OCI-M2 (cell line): Measurements from ENCODE around the gene CLEC2A.

ENCODE experiments used
- DNase-seq: peaks from one replicate; lab custom pipeline; 2025; ENCODE audit not compliant: unreplicated experiment; lab: John Stamatoyannopoulos, UW

CLEC2A gene

DNA sequence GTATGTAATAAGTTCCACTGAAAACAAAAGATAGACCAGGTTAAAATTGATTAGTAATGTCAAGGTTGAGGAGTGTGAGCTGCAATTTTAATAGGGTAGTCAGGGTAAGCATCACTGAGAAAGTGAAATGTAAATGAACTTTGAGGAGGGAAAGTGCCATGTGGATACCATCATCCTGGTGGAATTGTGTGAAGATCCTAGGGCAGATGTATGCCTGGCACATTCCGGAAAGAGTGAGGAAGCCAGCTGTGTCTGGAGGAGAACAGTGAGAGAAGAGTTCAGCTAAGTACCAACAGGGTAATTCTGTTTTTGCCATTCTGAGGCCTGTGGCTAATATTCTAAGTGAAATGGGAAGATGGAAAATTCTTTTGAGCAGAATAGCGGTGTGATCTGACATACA is 2.9 kb upstream of the CLEC2A start:
- DNase-seq = no peak

DNA sequence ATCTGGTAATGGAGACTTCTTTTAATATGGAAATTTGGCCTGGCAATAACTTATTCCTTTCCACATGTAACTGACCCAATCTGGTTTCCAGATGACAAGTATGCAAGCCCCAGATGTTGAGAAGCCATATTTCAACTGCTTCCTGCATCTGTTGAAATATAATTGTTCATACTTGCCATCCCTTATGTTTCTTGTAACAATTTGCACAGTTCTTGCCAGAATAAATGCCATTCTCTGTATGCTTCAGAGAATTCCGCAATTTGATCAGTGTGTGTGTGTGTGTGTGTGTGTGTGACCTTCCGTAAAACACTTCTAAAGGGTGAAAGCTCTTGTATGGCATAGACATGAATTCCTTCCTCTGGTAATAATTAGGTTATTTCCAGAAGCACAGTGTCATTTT is 1.8 kb upstream of the CLEC2A start:
- no peak for DNase-seq

DNA sequence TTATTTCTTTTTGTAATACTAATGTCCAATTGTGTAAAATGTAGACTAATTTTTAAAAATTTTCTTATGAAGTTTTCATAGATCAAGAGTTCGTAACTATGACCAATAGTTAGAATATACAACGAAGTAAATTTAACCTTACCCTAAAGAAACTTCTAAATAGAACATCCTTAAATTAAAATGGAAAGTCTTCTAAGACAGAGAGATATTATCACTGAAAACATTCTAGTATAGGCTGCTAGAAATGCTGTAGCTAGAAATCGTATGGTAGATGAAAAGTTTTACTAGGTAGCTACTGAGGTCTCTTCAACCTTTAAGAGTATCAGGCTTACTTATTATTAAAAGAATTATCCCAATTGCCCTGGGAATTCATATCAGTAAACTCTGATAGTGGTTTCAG is 925 bp downstream of the CLEC2A start:
- no peak for DNase-seq

DNA sequence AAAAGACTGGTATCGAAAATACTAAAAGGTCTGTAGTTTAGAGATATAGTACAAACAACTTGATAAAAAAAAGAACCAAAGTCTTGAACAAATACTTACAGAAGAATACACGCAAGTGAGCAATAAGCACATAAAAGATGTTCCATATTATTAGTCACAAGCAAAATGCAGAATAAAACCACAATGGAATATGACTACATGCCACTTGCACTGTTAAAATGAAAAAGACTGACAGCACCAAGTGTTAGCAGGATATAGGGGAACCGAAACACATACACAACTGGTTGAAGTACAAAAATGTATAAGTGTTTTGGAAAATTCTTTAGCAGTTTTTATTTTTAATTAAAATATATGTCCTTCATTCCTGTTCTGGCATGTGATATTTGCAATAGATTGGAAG is 3.6 kb downstream of the CLEC2A start:
- DNase-seq = no peak

DNA sequence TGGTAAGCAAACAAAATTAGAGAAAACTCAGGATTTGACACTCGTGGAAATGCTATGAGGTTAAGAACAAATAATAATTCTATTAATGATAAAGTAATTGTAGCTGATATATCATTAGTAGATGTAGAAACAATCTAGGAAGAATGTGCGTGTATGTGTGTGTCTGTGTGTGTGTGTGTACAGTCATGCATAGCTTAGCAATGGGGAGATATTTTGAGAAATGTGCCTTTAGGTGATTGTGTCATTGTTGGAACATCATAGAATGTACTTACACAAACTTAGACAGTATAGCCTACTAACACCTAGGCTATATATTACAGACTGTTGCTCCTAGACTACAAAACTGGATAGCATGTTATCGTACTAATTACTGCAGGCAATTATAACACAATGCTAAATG is 5.3 kb downstream of the CLEC2A start:
- no peak for DNase-seq

DNA sequence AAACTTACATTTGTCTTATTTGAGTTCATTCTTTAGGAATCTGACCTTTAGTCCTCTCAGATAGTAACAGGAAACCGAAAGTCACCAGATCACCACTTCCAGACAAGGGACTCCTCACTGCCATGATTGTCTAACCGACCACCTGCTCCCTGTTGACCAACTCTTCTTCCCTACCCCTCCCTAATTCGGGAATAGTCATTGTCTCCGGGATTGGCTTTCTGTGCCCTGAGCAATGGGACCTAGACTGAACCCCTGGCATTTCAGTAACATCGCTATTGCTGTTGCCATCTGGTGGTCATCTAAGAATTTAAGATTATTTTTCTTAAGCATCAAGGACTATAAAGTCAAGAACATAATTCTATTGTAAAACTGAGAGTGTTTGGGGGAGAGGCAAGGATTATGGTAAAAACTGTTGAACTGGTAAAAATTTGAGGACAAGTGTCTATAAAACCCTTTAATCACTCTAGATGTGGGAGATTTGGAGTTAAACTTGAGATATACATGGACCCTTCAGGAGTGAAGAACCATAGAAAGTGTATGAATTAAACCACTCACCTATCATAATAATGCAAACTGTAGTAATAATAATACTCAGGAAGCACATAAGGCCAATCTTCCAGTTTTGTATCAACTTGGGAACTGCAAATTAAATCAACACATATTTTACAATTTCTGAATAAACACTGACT is 6.3 kb downstream of the CLEC2A start:
- DNase-seq = no peak

DNA sequence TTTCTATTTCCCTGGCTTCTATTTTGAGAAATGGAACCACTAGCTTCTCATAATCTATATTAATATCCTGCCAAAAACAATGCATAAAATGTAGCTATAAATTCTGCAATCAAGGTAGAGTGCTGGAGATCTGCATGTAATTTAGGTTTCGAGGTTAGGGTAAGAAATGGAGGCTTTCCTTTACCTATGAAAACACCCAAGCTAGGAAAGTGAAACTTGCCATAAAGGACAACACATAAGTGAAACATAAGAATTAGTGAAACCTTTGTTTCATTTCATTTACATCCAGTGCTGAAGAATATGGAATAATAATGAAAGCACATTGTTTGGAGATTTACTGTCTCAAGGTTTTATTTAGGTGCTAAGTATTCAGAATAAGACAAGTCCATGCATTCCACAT is 9.7 kb downstream of the CLEC2A start:
- DNase-seq = no peak

GRCh38 chr12:9920451-9920850 is 11.7 kb downstream of the CLEC2A start:
- DNase-seq = no peak

DNA sequence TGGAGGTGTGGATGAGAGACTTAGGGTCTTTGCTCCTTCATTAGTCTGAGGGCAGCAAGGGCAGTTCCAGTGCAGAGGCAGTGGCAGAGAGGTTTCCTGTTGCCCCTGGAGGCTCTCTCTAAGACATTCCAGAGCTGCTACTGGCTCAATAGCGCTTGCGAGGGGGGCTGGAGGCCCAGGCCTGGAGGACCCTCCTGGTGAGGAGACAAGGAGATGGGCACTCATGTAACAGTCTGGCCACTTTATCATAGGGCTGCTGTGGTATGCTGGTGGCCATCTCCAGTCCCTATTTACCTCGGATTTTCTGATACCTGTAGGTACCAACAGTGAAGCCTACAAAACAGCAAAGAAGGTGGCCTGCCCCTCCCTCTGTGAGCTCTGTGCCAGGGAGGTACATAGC is 12.7 kb downstream of the CLEC2A start:
- DNase-seq = no peak

GRCh38 chr12:9911708-9912107 is 20.5 kb downstream of the CLEC2A start:
- no peak for DNase-seq

DNA sequence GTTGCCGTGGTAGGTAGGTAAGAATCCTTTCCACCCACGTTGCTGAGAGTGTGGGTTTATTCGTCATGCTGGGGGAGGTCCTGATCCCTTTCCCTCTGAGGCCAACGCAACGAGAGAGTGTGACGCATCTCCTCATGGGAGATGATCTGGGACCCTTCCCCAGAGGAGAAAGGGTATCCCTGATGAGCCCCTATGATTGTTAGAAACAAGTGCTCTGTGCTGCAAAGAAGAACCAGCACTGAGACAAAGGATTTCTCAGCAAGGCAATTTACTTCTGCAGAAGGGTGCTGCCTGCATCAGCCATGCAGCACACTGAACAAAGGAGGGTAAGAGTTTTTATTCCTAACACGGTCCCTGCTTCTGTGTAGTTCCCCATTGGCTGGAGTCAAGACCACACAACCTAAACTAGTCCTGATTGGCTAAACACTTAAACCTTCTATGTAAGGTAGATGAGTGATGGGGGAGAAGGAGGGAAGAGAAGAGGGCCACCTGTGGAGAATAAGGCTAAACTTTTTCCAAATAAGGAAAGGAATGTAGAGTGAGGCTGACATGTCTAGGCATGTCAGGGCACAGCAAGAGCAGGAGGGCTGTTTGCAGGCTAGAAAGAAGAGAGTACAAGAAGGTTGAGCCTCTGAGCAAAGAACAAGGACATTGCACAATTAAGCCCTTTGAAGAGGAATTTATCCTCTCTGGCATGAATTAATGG is 21.3 kb downstream of the CLEC2A start:
- no peak for DNase-seq

DNA sequence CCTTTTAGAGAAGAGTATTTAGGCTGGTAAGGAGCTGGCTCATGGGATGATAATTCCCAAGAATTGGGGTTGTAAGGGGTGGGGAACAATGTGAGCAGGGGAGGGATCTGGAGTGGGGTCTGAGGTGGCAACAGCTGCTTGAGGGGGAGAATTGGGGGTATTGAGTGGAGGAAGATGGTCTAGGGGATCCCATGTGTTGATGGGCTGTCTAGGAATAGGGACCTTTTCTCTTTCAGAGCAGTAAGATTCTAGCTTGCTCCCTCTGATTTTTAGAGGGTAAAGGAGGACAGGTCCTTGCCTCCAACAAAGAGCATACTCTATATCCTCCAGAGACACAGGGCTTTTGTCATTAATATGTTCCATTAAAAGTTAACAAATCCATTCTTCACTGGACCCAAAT is 22.4 kb downstream of the CLEC2A start:
- DNase-seq = no peak

GRCh38 chr12:9908350-9908749 is 23.8 kb downstream of the CLEC2A start:
- no peak for DNase-seq

DNA sequence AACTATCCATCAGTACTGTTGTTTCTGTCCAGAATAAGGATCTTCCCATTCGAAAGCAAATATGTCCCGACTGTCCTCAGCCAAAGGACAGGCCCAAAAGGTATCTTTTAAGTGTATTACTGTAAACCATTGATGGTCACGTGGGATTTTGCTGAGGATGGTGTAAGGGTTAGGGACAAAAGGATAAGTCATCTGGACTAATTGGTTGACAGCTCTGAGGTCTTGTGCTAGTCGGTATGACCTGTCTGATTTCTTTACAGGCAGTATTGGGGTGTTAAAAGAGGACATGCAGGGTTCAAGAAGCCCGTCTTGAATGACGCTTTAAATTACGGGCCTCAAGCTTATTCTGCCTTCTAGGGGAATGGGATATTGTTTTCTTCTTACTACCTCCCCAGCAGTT is 24.4 kb downstream of the CLEC2A start:
- DNase-seq = no peak

DNA sequence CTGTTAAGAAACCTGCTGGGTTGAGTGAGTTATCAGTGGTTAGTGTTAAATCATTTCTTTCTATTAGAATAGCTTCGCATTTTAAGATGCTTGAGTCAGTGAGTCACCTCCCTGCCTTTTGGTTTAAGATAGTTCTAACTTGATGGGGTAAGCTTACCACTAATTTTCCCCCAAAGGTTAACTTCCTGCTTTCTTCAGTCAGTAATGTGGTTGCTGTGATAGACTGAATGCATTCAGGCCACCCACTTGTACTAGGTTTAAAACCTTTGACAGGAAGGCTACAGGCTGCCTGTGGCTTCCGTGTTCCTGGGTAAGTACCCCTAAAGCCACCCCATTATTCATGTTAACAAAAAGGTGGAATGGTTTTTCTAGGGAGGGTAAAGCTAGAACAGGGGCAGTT is 25.3 kb downstream of the CLEC2A start:
- DNase-seq = no peak

DNA sequence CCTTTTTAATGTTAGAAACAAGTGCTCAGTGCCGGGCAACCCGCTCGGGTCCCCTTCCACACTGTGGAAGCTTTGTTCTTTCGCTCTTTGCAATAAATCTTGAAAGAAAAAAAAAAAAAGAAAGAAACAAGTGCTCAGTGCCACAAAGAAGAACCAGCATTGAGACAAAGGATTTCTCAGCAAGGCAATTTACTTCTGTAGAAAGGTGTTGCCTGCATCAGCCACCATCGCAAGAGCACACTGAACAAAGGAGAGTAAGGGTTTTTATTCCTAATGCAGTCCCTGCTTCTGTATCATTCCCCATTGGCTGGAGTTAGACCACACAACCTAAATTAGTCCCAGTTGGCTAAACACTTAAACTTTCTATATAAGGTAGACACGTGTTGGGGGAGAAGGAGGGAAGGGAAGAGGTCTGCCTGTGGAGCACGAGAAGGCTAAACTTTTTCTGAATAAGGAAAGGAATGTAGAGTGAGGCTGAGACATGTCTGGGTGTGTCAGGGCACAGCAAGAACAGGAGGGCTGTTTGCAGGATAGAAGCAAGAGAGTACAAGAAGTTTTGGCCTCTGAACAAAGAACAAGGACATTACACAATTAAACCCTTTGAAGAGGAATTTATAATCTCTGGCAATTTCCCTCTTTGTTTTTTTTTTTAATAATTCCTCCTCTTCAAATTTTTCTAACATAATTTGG is 29.5 kb downstream of the CLEC2A start:
- DNase-seq = no peak

DNA sequence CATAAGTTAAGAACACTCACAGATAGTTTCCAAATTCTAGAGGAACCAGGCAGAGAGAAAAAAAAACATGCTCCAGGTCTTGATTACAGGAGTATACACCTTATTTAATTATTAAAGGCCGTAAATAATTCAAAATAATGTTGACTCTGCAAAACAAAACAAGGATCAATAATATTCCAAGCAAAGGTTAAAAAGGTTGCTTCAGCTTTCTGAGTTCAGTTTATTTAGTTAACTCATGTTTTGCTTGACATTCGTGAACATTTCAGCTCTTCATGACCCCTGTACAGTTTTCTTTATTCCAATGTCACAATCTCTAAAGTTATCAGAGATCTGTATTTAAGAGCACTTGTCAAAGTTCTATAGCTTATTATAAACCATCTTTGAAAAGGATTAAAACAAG is 31.2 kb downstream of the CLEC2A start:
- no peak for DNase-seq

- DNase-seq = no peak
These were observed 33.0 kb downstream of the CLEC2A start for GRCh38 chr12:9899209-9899608.

GRCh38 chr12:9897535-9897934 is 34.6 kb downstream of the CLEC2A start:
- no peak for DNase-seq

DNA sequence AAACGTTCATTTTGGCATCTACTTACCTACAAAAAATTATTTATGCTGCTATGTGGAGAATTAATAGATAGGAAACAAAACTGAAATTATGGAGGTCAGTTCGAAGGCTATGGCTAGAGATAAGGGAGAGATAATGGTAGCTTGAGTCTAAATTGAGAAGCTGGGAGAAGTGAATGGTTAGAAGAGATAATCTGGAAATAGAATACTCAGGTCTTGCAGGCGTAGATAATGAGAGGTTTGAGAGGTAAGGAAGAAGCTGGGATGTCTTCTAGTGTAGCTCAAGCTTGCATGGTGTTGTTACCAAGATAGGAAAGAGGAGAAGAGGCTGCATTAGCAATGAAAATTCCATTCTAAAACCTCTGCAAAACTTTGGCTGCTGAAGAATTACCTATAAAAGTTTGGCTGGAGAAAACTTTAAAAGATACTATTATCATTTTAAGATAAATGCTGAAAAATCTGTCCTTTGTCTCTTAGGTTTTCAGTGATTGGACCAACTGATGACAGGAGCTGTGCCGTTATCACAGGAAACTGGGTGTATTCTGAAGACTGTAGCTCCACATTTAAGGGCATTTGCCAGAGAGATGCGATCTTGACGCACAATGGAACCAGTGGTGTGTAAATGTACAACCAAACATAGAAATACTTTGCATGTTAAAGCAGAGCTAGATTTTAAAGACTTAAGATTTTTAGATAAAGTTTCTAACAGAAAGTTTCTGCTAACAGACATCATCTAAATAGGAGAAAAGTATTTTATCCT is 36.8 kb downstream of the CLEC2A start:
- DNase-seq = no peak

DNA sequence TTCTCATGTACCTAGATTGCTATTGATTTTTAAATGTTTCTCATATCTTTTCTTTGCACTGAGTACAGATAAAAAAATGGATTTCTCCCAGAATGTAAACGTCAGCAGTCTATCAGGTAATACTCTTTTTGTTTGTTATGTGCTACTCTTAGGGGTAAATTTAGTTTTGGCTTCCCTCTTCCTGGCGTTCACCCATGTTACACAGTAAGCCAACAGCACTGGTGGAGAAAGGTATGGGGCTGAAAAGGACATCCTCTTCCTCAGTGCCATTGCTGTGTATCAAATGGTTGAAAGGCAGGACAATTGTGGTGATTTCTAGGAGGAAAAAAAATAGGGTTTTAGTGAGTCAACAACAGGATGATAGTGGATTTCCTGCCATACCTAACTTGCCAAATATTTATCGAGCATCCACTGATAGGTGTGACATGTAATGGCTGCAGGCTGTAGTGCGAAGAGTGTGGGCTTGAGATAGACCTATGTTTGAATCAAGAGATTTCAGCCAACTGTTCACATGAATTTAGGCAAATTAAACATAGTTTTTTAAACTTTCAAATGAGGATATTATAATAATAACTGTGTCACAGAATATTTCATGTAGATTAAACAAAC is 43.4 kb downstream of the CLEC2A start:
- DNase-seq = no peak
